Heart left ventricle (tissue), 16 donors: ENCODE data around the gene SHROOM3. TPM values are rescaled to one million over a fixed set of nuclear protein-coding genes. Genes with fewer than 3 reads are reported as not detected.

ENCODE experiments used
- ATAC-seq, 4 donors: fragments of 200-7000 bp; cut with Tn5 transposase; one replicate each; pipeline ENCODE4 v1.9.1; 2020 to 2022; ENCODE audit warnings: moderate library complexity in 4 of 4, mild to moderate bottlenecking in 3 of 4, moderate number of reproducible peaks in 1 of 4
- DNase-seq, 5 donors: peaks; one replicate each; pipeline ENCODE4 v3.0.0-alpha.2; 2020
- H3K27ac ChIP-seq, 12 donors: fragments of 200-600 bp; sonication (generic) in 4 of 12; one replicate each; pipeline versions ENCODE4 v1.5.0 to v1.8.0; 2016 to 2022; ENCODE audit warnings: mild to moderate bottlenecking in 2 of 12
- H3K27me3 ChIP-seq, 9 donors: fragments of 200-600 bp; sonication (generic) in 2 of 9; one replicate each; pipeline versions ENCODE4 v1.5.1 to v1.8.0; 2016 to 2022; ENCODE audit warnings: mild to moderate bottlenecking in 3 of 9
- H3K36me3 ChIP-seq, 9 donors: fragments of 200-600 bp; sonication (generic) in 2 of 9; one replicate each; pipeline versions ENCODE4 v1.5.0 to v1.8.0; 2018 to 2022; ENCODE audit warnings: mild to moderate bottlenecking in 2 of 9
- H3K4me1 ChIP-seq, 12 donors: fragments of 200-600 bp; sonication (generic) in 4 of 12; one replicate each; pipeline versions ENCODE4 v1.5.0 to v1.8.0; 2016 to 2022; ENCODE audit warnings: mild to moderate bottlenecking in 3 of 12
- H3K4me3 ChIP-seq, 12 donors: fragments of 200-600 bp; sonication (generic) in 4 of 12; one replicate each; pipeline versions ENCODE4 v1.5.0 to v1.8.0; 2017 to 2022; ENCODE audit warnings: mild to moderate bottlenecking in 9 of 12, moderate library complexity in 4 of 12
- H3K9me3 ChIP-seq, 12 donors: fragments of 200-600 bp; sonication (generic) in 4 of 12; one replicate each; pipeline versions ENCODE4 v1.5.0 to v1.8.0; 2016 to 2022; ENCODE audit warnings: mild to moderate bottlenecking in 1 of 12
- POLR2A ChIP-seq, 2 donors: fragments of 450-650 bp; IDR thresholded peaks; one replicate each; pipeline ENCODE4 v1.6.1; 2017; ENCODE audit warnings: antibody characterized with exemption in 2 of 2, mild to moderate bottlenecking in 2 of 2, moderate library complexity in 2 of 2
- WGBS, 4 donors: extraction: QIAGEN DNeasy Blood & Tissue Kit in 2 of 4; methylation state at CpG; one replicate each; pipeline versions ENCODE4 v1.1.5 to v1.1.7; 2013 to 2018; 5-methylcytosine and 5-hydroxymethylcytosine counted together
- intact Hi-C, 10 donors: fragments of 100-400 bp; cut with DNase I; formaldehyde crosslinking; loops; one replicate each; pipeline versions ENCODE4 v1.11.1 to v1.14.2; 2022
- polyA plus RNA-seq, 2 donors: library from polyadenylated mRNA; stranded (reverse); fragments of 200-250 nt; gene quantifications; one replicate each; pipeline ENCODE4 v1.2.3, GENCODE V29; 2013
- total RNA-seq, 9 donors: library from RNA; depleted of rRNA in 2 of 9; stranded (reverse); fragments of >200 nt in 2 of 9; fragmentation: NEBNext Ultra II Directional in 3 of 9; extraction: Animal tissue kit (Norgen Biotek cat#: 25700) in 3 of 9; gene quantifications; one replicate each; pipeline versions ENCODE4 v1.1.0 to v1.2.4, GENCODE V29; 2016 to 2023
- TF ChIP-seq, protein P1 (sequence below), 12 donors: fragments of 200-600 bp; sonication (generic) in 4 of 12; IDR thresholded peaks; one replicate each; pipeline versions ENCODE4 v1.5.0 to v1.8.0; 2018 to 2022; ENCODE audit warnings: antibody characterized with exemption in 12 of 12, mild to moderate bottlenecking in 5 of 12
- donor health status: ischemic (EF 13 %, LVEDD 7.1; RV severe dilation, severe dysfunction).
- donor health status: healthy with polysubstance abuse.
- donor health status: DM: no; HTN: yes; CAD: no.
- donor health status: DM: no; HTN: no; CAD: no.
- donor health status: ischemic (EF 25% LVEDD 6.9; RV normal size, moderate dysfunction).
- donor health status: ischemic (EF 25% LVEDD 5.7; RV mildly dilated, moderate dysfunction).
- donor health status: healthy.
- donor health status: DM: yes; HTN: yes; CAD: no.
- donor health status: ischemic (EF 35%, LVEDD 5.7; RV mildly dilated, moderate dysfunction).
- donor health status: nonischemic (EF 11% LVEDD 7.7; RV severe dilation, severe dysfunction).
- donor health status: DM: yes; HTN: yes; CAD: no.
- donor health status: PGD.
- donor health status: ischemic (EF 29% LVEDD 5.4; RV normal size, mild dysfunction).
- donor health status: nonischemic (EF 23%, LVEDD 6.1; RV moderate dilation, normal function).

SHROOM3 gene
- total and polyA plus RNA-seq, 11 donors: 4.6 to 38.5 (median 20.3) TPM

DNA sequence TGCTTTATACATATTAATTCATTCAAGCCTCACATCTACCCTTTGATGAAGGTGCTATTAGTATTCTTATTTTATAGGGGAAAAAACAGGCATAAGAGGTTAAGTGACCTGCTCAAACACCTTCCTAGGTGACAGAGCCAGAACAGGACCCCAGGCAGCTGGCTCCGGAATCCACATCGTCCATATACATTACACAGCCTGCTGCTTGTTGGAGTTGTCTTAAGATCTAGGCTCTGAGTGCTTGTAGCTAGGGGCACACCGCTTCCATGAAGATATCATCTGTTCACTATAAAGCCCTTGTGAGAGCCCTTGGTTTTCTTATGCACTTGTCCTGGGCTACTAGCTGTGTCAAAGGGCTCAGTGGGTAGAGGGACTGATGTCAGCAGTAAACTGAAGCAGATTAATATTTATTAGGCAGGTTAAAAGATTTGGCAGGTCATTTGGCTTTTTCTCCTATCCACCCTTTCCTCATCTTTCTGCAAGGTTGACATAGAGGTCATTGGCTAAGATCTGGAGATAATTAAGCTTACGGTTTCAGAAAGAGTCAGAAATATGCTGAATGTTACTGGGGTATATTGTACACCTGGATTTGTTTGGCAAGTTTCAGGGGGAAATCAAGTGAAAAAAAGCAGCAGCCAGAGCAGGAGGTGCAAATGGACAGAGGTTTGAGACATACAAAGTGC, 267.6 kb downstream of the SHROOM3 start:
- Histone ChIP-seq H3K27me3 (no peaks in the 10 kb centered on the region), H3K27ac (peak overlapping the region in 1 of 12 donors; percentile 61), H3K4me3 (no peak overlapping the region), H3K36me3 (no peaks in the 10 kb centered on the region), H3K9me3 (no peaks in the 10 kb centered on the region), H3K4me1 (peaks cover 0 to 27% (median 17%) of the 10 kb centered on the region in 12 donors)
- no peak for ATAC-seq
- 88 to 93% (median 92%) methylated on average over 4 of the region's 4 CpGs for WGBS, 4 donors
- no peak for TF ChIP-seq POLR2A (IDR thresholded peaks at IDR 0.05)
- TF ChIP-seq, protein P1, sequence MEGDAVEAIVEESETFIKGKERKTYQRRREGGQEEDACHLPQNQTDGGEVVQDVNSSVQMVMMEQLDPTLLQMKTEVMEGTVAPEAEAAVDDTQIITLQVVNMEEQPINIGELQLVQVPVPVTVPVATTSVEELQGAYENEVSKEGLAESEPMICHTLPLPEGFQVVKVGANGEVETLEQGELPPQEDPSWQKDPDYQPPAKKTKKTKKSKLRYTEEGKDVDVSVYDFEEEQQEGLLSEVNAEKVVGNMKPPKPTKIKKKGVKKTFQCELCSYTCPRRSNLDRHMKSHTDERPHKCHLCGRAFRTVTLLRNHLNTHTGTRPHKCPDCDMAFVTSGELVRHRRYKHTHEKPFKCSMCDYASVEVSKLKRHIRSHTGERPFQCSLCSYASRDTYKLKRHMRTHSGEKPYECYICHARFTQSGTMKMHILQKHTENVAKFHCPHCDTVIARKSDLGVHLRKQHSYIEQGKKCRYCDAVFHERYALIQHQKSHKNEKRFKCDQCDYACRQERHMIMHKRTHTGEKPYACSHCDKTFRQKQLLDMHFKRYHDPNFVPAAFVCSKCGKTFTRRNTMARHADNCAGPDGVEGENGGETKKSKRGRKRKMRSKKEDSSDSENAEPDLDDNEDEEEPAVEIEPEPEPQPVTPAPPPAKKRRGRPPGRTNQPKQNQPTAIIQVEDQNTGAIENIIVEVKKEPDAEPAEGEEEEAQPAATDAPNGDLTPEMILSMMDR (IDR thresholded peaks at IDR 0.05): no peak
- no peak for DNase-seq
- intact Hi-C loops: no loop called here

DNA sequence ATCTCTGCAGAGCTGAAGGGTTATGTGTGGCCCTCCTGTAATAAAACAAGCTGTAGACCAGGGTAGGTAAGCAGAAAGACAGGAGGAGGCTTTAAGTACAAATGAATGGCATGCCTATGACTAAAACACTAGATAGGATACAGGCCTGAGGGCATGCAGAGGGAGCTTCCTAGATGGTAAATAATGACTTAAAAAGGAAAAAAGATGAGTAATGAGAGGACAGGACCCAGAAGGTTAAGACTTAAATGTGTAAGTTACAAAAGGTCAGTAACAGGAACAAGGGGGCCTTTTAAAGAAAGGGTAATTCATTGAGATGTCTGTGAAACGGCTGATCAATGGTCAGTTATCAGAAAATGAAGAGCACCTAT, 268.1 kb downstream of the SHROOM3 start:
- no peaks in the 10 kb centered on the region for H3K36me3 ChIP-seq
- peaks cover 0 to 27% (median 17%) of the 10 kb centered on the region in 12 donors for H3K4me1 ChIP-seq
- H3K27ac ChIP-seq: peak overlapping the region in 2 of 12 donors; percentile 26 to 61
- ATAC-seq (no peak), DNase-seq (no peak)
- H3K4me3 ChIP-seq: no peak overlapping the region
- intact Hi-C loops: no loop called here
- H3K9me3 ChIP-seq: no peaks in the 10 kb centered on the region
- H3K27me3 ChIP-seq: no peaks in the 10 kb centered on the region
- 89 to 93% (median 90%) methylated on average over 1 of the region's 1 CpG for WGBS, 4 donors
- no peak for TF ChIP-seq POLR2A (IDR thresholded peaks at IDR 0.05)
- TF ChIP-seq, protein P1 (IDR thresholded peaks at IDR 0.05): no peak

DNA sequence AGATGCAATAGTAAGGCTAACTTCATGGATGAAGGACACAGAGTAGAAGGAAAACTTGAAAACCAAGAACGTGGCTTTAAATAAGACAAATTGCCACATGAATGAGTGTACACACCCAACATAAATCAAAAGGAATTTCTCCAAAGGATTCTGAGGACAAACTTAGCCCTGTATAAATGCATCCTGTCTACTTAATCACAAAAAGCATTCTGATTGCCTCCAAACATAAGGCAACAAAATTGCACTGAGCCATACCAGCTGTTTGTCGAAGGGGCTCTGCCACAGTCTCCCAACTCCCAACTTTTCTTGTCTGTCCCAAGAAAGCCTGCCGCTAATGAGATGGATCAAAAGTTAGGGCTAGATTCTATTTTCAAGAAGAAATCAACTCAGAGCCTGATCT, 268.6 kb downstream of the SHROOM3 start:
- peak overlapping the region in 8 of 12 donors; percentile 6 to 73 (median 38) for H3K27ac ChIP-seq
- no peaks in the 10 kb centered on the region for H3K27me3 ChIP-seq
- H3K4me1 ChIP-seq: peaks cover 0 to 27% (median 17%) of the 10 kb centered on the region in 12 donors
- WGBS, 4 donors: 67 to 83% (median 72%) methylated on average over 3 of the region's 3 CpGs
- no peaks in the 10 kb centered on the region for H3K9me3 ChIP-seq
- H3K4me3 ChIP-seq: no peak overlapping the region
- DNase-seq: no peak
- ATAC-seq: peak in 2 of 4 donors; percentile 19 to 23
- TF ChIP-seq POLR2A (IDR thresholded peaks at IDR 0.05): no peak
- TF ChIP-seq, protein P1 (IDR thresholded peaks at IDR 0.05): no peak
- no peaks in the 10 kb centered on the region for H3K36me3 ChIP-seq
- intact Hi-C loops: no loop called here

DNA sequence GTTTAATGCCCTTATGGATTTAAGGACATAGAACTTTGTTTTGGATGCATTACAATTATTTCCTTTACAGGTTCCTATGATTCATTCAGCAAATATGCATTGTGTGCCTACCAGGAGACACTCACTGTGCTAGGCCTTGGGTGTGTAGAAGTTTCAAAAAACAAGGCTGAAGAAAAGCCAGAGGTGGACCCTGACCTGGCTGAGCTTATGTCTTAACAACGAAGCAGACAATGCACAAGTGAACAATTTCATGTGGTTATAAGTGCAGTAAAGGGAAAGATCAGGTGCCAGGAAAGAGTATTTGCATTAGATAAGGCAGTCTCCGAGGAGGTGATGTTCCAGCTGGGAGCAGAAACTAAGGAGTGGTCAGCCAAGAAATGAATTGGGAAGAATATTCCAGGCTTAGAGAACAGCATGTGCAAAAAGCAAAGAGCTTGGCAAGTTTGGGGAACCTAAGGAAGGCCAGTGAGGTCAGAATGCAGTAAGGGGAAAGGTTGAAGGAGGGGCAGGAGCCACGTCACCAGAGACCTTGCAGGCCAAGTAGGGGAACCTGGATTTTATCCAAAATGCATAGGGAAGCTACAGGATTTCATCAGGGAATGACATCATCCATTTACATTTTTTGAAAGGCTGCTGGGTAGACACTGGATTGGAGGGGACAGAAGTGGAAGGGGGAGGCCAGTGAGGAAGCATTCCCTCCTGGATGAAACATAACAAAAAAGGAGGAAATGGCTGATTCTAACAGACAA, 269.3 kb downstream of the SHROOM3 start:
- no peak for TF ChIP-seq POLR2A (IDR thresholded peaks at IDR 0.05)
- TF ChIP-seq, protein P1 (IDR thresholded peaks at IDR 0.05): no peak
- 20 to 48% (median 35%) methylated on average over 3 of the region's 3 CpGs for WGBS, 4 donors
- intact Hi-C loops: no loop called here
- ATAC-seq: peak; percentile 53 to 74 (median 65)
- Histone ChIP-seq H3K4me3 (no peak overlapping the region), H3K27me3 (no peaks in the 10 kb centered on the region), H3K4me1 (peaks cover 0 to 33% (median 21%) of the 10 kb centered on the region in 12 donors), H3K27ac (peak overlapping the region in 10 of 12 donors; percentile 14 to 73 (median 43)), H3K36me3 (no peaks in the 10 kb centered on the region), H3K9me3 (no peaks in the 10 kb centered on the region)
- no peak for DNase-seq
